Spleen (tissue), 11 donors: ENCODE data around the gene LRRC40. TPM values are rescaled to one million over a fixed set of nuclear protein-coding genes. Genes with fewer than 3 reads are reported as not detected.
"Not testable (repeated sequence)": the region's sequence is repeated elsewhere in the genome, so short reads cannot be mapped to it uniquely, and the experiment has no call there.

Experiments
- DNase-seq: peaks from one replicate; pipeline ENCODE4 v3.0.0-alpha.2; 2020
- H3K27ac ChIP-seq, 8 donors: fragments of 200-600 bp; sonication (generic) in 7 of 8; 1 replicate in 4 of 8; 2 replicates in 4 of 8; pipeline versions ENCODE4 v1.5.0 to v1.8.0; 2016 to 2021; ENCODE audit warnings: inconsistent platforms in 4 of 8, mild to moderate bottlenecking in 4 of 8, moderate library complexity in 1 of 8
- H3K27me3 ChIP-seq, 7 donors: fragments of 200-600 bp; sonication (generic) in 6 of 7; replicated peaks in 1 of 7; 1 replicate in 4 of 7; 2 replicates in 3 of 7; pipeline versions ENCODE4 v1.5.0 to v1.8.0; 2016 to 2021; ENCODE audit warnings: inconsistent platforms in 3 of 7, mild to moderate bottlenecking in 1 of 7
- H3K36me3 ChIP-seq, 6 donors: fragments of 200-600 bp; sonication (generic) in 5 of 6; 1 replicate in 4 of 6; 2 replicates in 2 of 6; pipeline versions ENCODE4 v1.5.0 to v1.8.0; 2016 to 2021; ENCODE audit warnings: inconsistent platforms in 2 of 6
- H3K4me1 ChIP-seq, 6 donors: fragments of 200-600 bp; sonication (generic) in 5 of 6; 1 replicate in 3 of 6; 2 replicates in 3 of 6; pipeline versions ENCODE4 v1.5.0 to v1.8.0; 2016 to 2021; ENCODE audit warnings: inconsistent platforms in 3 of 6
- H3K4me3 ChIP-seq, 8 donors: fragments of 200-600 bp; sonication (generic) in 7 of 8; 1 replicate in 4 of 8; 2 replicates in 4 of 8; pipeline versions ENCODE4 v1.5.0 to v1.8.0; 2016 to 2021; ENCODE audit warnings: inconsistent platforms in 4 of 8, mild to moderate bottlenecking in 4 of 8, moderate library complexity in 2 of 8
- H3K9me3 ChIP-seq, 8 donors: fragments of 200-600 bp; sonication (generic) in 7 of 8; 1 replicate in 4 of 8; 2 replicates in 4 of 8; pipeline versions ENCODE4 v1.5.0 to v1.8.0; 2016 to 2021; ENCODE audit warnings: inconsistent platforms in 4 of 8
- POLR2A ChIP-seq, 3 donors: fragments of 450-650 bp; IDR thresholded peaks; one replicate each; pipeline ENCODE4 v1.5.1; 2017; ENCODE audit warnings: antibody characterized with exemption in 3 of 3, mild to moderate bottlenecking in 1 of 3
- POLR2AphosphoS5 ChIP-seq, 3 donors: sonication (generic); formaldehyde crosslinking; IDR thresholded peaks; one replicate each; pipeline ENCODE4 v1.5.1; 2017; ENCODE audit warnings: antibody characterized with exemption in 3 of 3
- WGBS, 5 donors: extraction: QIAGEN DNeasy Blood & Tissue Kit in 3 of 5; methylation state at CpG; one replicate each; pipeline versions ENCODE4 v1.1.5 to v1.1.7; 2013 to 2018; 5-methylcytosine and 5-hydroxymethylcytosine counted together
- intact Hi-C: fragments of 100-400 bp; cut with DNase I; formaldehyde crosslinking; loops from one replicate; pipeline ENCODE4 v1.15.0; 2023; ENCODE audit warnings: low total_unique reads
- polyA plus RNA-seq, 3 donors: library from polyadenylated mRNA; stranded (reverse); fragments of 200-250 nt; gene quantifications; one replicate each; pipeline ENCODE4 v1.2.1, GENCODE V29; 2013
- total RNA-seq, 7 donors: library from RNA; depleted of rRNA in 3 of 7; stranded (reverse); fragments of >200 nt in 3 of 7; fragmentation: NEBNext Ultra II Directional in 4 of 7; extraction: Animal tissue kit (Norgen Biotek cat#: 25700) in 4 of 7; gene quantifications; one replicate each; pipeline versions ENCODE4 v1.1.0 to v1.2.1, GENCODE V29; 2016 to 2021
- TF ChIP-seq, protein P1 (sequence below), 11 experiments: fragments of 200-600 bp in 7 of 11; fragments of 450-650 bp in 4 of 11; sonication (generic) in 4 of 11; IDR thresholded peaks in 8 of 11; conservative IDR thresholded peaks in 3 of 11; 1 replicate in 7 of 11; 2 replicates in 4 of 11; pipeline versions ENCODE4 v1.4.0 to v1.8.0; 2016 to 2021; ENCODE audit warnings: antibody characterized with exemption in 11 of 11, inconsistent platforms in 4 of 11, mild to moderate bottlenecking in 1 of 11
- donor health status: healthy with polysubstance abuse.
- donor health status: DM: no; HTN: no; CAD: no; lungs with moderate emphysema.
- donor health status: DM: no; HTN: no; CAD: no.
- donor health status: Bipolar disorder and iron deficiency.
- donor health status: healthy.
- donor health status: DM: no; HTN: no; CAD: no.
- donor health status: DM: yes; HTN: yes; CAD: no.

The LRRC40 gene
- total and polyA plus RNA-seq, 10 donors, result 9.0 to 18.4 (median 12.0) TPM

DNA sequence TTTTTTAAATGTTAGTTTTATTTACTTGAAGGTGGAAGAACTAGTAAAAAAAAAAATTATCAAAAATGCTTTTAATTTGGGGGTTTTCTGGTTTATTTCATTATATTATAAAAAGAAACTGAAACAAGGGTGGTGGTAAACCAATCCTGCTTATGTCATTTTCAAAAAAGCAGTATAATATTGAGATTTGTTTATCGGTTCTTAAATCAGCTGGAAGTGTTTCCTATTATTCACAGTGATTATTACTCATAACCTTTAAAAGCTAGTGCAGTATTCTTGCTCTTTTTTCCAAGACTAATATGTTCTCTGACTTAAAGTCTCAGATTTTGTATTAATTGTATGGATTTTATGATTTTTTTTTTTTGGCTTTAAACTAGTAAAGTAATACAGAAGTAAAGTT is 5.4 kb upstream of the LRRC40 start:
- 62 to 77% (median 68%) methylated on average over 1 of the region's 1 CpG for WGBS, 5 donors
- H3K27ac ChIP-seq, result no peak overlapping the region
- H3K4me3 ChIP-seq, result no peak overlapping the region
- TF ChIP-seq, protein P1, sequence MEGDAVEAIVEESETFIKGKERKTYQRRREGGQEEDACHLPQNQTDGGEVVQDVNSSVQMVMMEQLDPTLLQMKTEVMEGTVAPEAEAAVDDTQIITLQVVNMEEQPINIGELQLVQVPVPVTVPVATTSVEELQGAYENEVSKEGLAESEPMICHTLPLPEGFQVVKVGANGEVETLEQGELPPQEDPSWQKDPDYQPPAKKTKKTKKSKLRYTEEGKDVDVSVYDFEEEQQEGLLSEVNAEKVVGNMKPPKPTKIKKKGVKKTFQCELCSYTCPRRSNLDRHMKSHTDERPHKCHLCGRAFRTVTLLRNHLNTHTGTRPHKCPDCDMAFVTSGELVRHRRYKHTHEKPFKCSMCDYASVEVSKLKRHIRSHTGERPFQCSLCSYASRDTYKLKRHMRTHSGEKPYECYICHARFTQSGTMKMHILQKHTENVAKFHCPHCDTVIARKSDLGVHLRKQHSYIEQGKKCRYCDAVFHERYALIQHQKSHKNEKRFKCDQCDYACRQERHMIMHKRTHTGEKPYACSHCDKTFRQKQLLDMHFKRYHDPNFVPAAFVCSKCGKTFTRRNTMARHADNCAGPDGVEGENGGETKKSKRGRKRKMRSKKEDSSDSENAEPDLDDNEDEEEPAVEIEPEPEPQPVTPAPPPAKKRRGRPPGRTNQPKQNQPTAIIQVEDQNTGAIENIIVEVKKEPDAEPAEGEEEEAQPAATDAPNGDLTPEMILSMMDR (IDR thresholded peaks at IDR 0.05 in 8 of 11, conservative IDR thresholded peaks at IDR 0.05 in 3 of 11), result no peak
- no peak for TF ChIP-seq POLR2AphosphoS5 (IDR thresholded peaks at IDR 0.05)
- no peak for TF ChIP-seq POLR2A (IDR thresholded peaks at IDR 0.05)
- peaks cover 14 to 87% (median 55%) of the 10 kb centered on the region in 6 donors for H3K4me1 ChIP-seq
- H3K27me3 ChIP-seq, result no peaks in the 10 kb centered on the region
- no peak for DNase-seq
- H3K9me3 ChIP-seq, result no peaks in the 10 kb centered on the region
- intact Hi-C loops, result no loop called here
- H3K36me3 ChIP-seq, result peaks cover 0 to 47% (median 0%) of the 10 kb centered on the region in 6 donors

DNA sequence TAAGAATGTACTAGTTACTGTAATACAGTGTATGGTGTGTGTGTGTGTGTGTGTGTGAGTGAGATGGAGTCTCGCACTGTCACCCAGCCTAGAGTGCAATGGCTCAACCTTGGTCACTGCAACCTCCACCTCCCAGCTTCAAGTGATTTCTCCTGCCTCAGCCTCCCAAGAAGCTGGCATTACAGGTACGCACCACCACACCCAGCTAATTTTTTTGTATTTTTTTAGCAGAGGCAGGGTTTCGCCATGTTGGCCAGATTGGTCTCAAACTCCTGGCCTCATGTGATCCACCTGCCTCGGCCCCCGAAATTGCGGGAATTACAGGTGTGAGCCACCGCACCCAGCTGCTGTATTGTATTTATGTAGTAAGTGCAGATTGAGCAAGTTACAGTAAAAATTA is 2.9 kb upstream of the LRRC40 start:
- Histone ChIP-seq H3K36me3 (peaks cover 0 to 36% (median 0%) of the 10 kb centered on the region in 6 donors), H3K4me1 (peaks cover 25 to 96% (median 72%) of the 10 kb centered on the region in 6 donors), H3K4me3 (no peak overlapping the region), H3K27me3 (no peaks in the 10 kb centered on the region), H3K9me3 (no peaks in the 10 kb centered on the region), H3K27ac (no peak overlapping the region)
- WGBS, 5 donors, result 90 to 99% (median 96%) methylated on average over 7 of the region's 7 CpGs
- no peak for DNase-seq
- TF ChIP-seq, protein P1 (IDR thresholded peaks at IDR 0.05 in 8 of 11, conservative IDR thresholded peaks at IDR 0.05 in 3 of 11), result no peak
- TF ChIP-seq POLR2A (IDR thresholded peaks at IDR 0.05) (no peak), POLR2AphosphoS5 (IDR thresholded peaks at IDR 0.05) (no peak)
- intact Hi-C loops, result no loop called here

DNA sequence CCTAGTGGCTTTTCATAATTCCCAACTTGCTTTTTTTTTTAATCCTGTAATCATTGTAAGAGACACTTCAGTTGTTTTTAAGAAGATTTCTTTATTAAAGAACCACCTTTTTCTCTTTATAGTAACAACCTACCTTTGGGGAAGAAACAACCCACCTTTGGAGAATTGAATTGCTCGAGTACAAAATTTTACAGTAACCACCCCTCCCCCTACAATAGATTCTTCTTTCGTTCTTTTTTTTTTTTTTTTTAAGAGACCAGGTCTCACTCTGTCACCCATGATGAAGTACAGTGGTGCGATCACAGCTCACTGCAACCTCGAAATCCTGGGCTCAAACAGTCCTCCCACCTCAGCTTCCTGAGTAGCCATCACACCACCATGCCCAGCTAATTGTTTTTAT is 2.1 kb upstream of the LRRC40 start:
- H3K36me3 ChIP-seq, result peaks cover 0 to 31% (median 0%) of the 10 kb centered on the region in 6 donors
- peaks cover 31 to 96% (median 74%) of the 10 kb centered on the region in 6 donors for H3K4me1 ChIP-seq
- no peaks in the 10 kb centered on the region for H3K9me3 ChIP-seq
- intact Hi-C loops, result no loop called here
- DNase-seq, result no peak
- no peaks in the 10 kb centered on the region for H3K27me3 ChIP-seq
- peak overlapping the region in 2 of 8 donors; percentile 63 to 69 for H3K4me3 ChIP-seq
- no peak overlapping the region for H3K27ac ChIP-seq
- WGBS, 5 donors, result 84 to 89% (median 86%) methylated on average over 4 of the region's 4 CpGs
- no peak for TF ChIP-seq POLR2A (IDR thresholded peaks at IDR 0.05)
- TF ChIP-seq, protein P1 (IDR thresholded peaks at IDR 0.05 in 8 of 11, conservative IDR thresholded peaks at IDR 0.05 in 3 of 11), result no peak
- TF ChIP-seq POLR2AphosphoS5 (IDR thresholded peaks at IDR 0.05), result no peak

GRCh38 chr1:70206833-70207232 is 1.5 kb upstream of the LRRC40 start:
- Histone ChIP-seq H3K4me3 (peak overlapping the region in 7 of 8 donors; percentile 63 to 84 (median 76)), H3K27ac (peak overlapping the region in 2 of 8 donors; percentile 88 to 89), H3K4me1 (peaks cover 31 to 96% (median 76%) of the 10 kb centered on the region in 6 donors), H3K36me3 (peaks cover 0 to 25% (median 0%) of the 10 kb centered on the region in 6 donors)
- H3K9me3 ChIP-seq, H3K27me3 ChIP-seq, intact Hi-C loops, DNase-seq: not testable (repeated sequence)
- WGBS, 5 donors, result 84 to 91% (median 89%) methylated on average over 17 of the region's 17 CpGs

DNA sequence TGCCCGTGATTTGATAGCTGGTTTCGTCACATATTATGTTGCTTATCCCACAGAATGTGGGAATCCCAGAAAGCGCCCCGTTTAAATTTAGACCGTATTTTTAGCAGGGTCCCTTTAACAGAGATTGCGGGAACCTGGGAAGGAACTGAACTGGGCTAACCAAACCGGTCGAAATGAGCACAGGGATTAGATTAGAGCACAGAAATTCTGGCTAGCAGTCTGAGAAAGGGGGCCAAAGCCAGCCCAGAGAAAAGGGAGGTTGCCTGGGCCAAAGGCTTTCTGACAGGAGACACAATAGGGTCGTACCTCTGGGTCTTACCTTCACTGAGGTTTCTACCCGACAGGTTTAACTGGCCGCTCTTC is 327 bp downstream of the LRRC40 start:
- Histone ChIP-seq H3K4me3 (peak overlapping the region; percentile 47 to 84 (median 72)), H3K4me1 (peaks cover 31 to 85% (median 67%) of the 10 kb centered on the region in 6 donors), H3K9me3 (no peaks in the 10 kb centered on the region), H3K36me3 (peaks cover 0 to 21% (median 0%) of the 10 kb centered on the region in 6 donors), H3K27me3 (no peaks in the 10 kb centered on the region), H3K27ac (peak overlapping the region; percentile 78 to 94 (median 89))
- WGBS, 5 donors, result 0 to 2% (median 0%) methylated on average over 9 to 11 of the region's 11 CpGs
- TF ChIP-seq POLR2A (IDR thresholded peaks at IDR 0.05) (no peak), POLR2AphosphoS5 (IDR thresholded peaks at IDR 0.05) (no peak)
- TF ChIP-seq, protein P1 (IDR thresholded peaks at IDR 0.05 in 8 of 11, conservative IDR thresholded peaks at IDR 0.05 in 3 of 11), result no peak
- no peak for DNase-seq
- intact Hi-C loops, result no loop called here
